ENCODE data around the gene RAB44. TPM values are rescaled to one million over a fixed set of nuclear protein-coding genes. Genes with fewer than 3 reads are reported as not detected.

The RAB44 gene
- total RNA-seq, 1 donor from 2014 or later, result 0.21 TPM

Other genes starting within 250 kb of the RAB44 start
- 10.5 TPM for gene STK38, start 150.3 kb upstream of the RAB44 start, total RNA-seq
- gene SRSF3, start 103.5 kb upstream of the RAB44 start, total RNA-seq, result 94.7 TPM
- 353 TPM for gene CDKN1A, start 19.1 kb upstream of the RAB44 start, total RNA-seq
- gene CPNE5, start 141.6 kb downstream of the RAB44 start, total RNA-seq, result 1.3 TPM
- gene PPIL1, start 177.0 kb downstream of the RAB44 start, total RNA-seq, result 24.2 TPM
- 21.6 TPM for gene C6orf89, start 188.1 kb downstream of the RAB44 start, total RNA-seq